Liver (tissue), 3 donors: ENCODE results near the gene DOCK8.

ENCODE experiments used
- CTCF ChIP-seq: fragments of 150-350 bp; IDR thresholded peaks from 2 replicates; pipeline ENCODE4 v1.5.1; 2017; ENCODE audit warnings: improper control_type of control experiment, low read depth, low read length; ENCODE audit not compliant: missing input control
- JUND ChIP-seq, 2 donors: IDR thresholded peaks; 2 replicates each; pipeline ENCODE4 v1.6.1; 2016; ENCODE audit warnings: antibody characterized with exemption in 2 of 2
- REST ChIP-seq: IDR thresholded peaks from 2 replicates; pipeline ENCODE4 v1.6.1; 2016; ENCODE audit warnings: antibody characterized with exemption, mild to moderate bottlenecking
- SP1 ChIP-seq: IDR thresholded peaks from 2 replicates; pipeline ENCODE4 v1.6.1; 2018; ENCODE audit warnings: antibody characterized with exemption, mild to moderate bottlenecking
- YY1 ChIP-seq: IDR thresholded peaks from 2 replicates; pipeline ENCODE4 v1.6.1; 2016; ENCODE audit warnings: antibody characterized with exemption, mild to moderate bottlenecking
- ZBTB33 ChIP-seq: IDR thresholded peaks from 2 replicates; pipeline ENCODE4 v1.6.1; 2016; ENCODE audit warnings: antibody characterized with exemption
- TF ChIP-seq, protein P1 (sequence below): IDR thresholded peaks from 2 replicates; pipeline ENCODE4 v1.6.1; 2016; ENCODE audit warnings: antibody characterized with exemption
- donor health status: healthy.
- donor health status: healthy.

DNA sequence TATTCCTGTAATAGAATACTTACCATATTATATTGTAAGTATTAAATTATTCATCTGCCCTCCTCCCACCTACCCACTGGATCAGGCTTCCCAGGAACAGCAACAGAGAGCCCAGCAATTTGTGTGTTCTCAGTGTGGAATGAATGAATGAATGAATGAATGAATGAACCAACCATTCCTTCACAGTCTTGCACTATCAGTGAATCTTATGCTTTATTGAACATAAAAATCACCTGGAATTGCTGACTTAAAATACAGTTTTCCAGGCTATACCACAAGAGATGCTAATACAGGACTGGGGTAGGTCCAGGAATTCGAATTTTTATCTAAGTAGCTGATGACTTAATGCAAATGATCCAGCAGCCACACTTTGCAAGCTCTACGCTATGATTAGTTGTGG lies 51.6 kb downstream of the DOCK8 start:
- no peak for TF ChIP-seq SP1
- TF ChIP-seq CTCF, result no peak
- TF ChIP-seq JUND (IDR thresholded peaks at IDR 0.05), result no peak
- no peak for TF ChIP-seq ZBTB33
- TF ChIP-seq, protein P1, sequence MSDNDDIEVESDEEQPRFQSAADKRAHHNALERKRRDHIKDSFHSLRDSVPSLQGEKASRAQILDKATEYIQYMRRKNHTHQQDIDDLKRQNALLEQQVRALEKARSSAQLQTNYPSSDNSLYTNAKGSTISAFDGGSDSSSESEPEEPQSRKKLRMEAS, result no peak
- no peak for TF ChIP-seq REST
- no peak for TF ChIP-seq YY1
